Measurements from ENCODE around the gene SRGAP1. TPM values are rescaled to one million over a fixed set of nuclear protein-coding genes. Genes with fewer than 3 reads are reported as not detected.
A peak's percentile ranks its signal among the peaks of the same experiment; 100 is the strongest.
"Not testable (repeated sequence)": the region's sequence is repeated elsewhere in the genome, so short reads cannot be mapped to it uniquely, and the experiment has no call there.

Gene SRGAP1
- total RNA-seq, 2 donors from 2014 or later = 0.19 to 1.0 TPM

- Mint-ChIP-seq H3K27me3 (peaks cover 12 to 44% of the 10 kb centered on the region in 2 donors), H3K9me3 (no peaks in the 10 kb centered on the region)
Observed at GRCh38 chr12:64109706-64110105, 265.2 kb downstream of the SRGAP1 start.

DNA sequence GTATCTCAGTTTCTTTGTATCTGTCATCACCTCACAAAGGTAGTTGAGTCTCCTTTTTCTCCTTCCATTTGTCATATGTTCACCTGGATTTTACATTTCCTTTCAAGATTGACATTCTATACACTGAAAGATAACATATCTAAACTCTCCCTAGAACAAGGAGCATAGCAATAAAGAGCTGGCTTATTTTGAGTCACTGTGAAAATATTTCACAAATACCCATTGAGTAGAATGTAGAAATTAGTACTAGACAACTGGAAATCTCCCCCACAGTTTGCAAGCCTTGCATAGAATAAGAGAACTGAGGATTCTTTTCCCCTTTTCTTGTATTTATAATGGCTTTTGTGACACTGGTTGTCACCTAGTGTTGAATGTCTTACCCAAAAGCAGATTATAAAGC is 266.4 kb downstream of the SRGAP1 start:
- Mint-ChIP-seq H3K27ac (no peak overlapping the region), H3K4me3 (no peak overlapping the region), H3K4me1 (ENCODE audit: low read depth in 2 of 2) (no peaks in the 10 kb centered on the region), H3K36me3 (no peaks in the 10 kb centered on the region), H3K27me3 (peaks cover 10 to 35% of the 10 kb centered on the region in 2 donors), H3K9me3 (no peaks in the 10 kb centered on the region)
- DNase-seq (ENCODE audit: low spot score) (no peak), ATAC-seq (no peak)

More at GRCh38 chr12:64109706-64110105, 265.2 kb downstream of the SRGAP1 start:
- H3K4me1 Mint-ChIP-seq (ENCODE audit: low read depth in 2 of 2) = no peaks in the 10 kb centered on the region
- H3K4me3 Mint-ChIP-seq = no peak overlapping the region
- H3K27ac Mint-ChIP-seq = no peak overlapping the region
- ATAC-seq (no peak), DNase-seq (ENCODE audit: low spot score) (no peak)
- H3K36me3 Mint-ChIP-seq = no peaks in the 10 kb centered on the region

DNA sequence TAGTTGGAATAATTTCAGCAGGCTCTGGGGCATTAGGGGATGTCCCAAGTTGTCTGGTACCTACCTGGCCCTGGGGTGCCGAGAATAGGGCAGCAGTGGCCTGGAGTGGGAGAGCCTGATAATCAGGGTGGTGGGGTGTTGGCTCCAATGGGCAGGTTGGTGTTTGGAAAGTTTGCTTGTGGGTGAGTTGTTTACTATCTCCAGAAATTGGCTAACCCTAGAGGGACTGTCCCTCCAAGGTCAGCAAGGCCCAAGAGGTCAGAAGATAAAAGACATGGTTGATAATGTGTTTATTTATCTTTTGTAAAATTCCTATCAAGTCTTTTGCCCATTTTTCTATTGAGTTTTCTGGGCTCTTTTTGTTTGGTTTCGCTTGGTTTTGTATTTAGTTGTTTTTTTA is 272.5 kb downstream of the SRGAP1 start:
- no peaks in the 10 kb centered on the region for H3K4me1 Mint-ChIP-seq (ENCODE audit: low read depth in 2 of 2)
- ATAC-seq (no peak), DNase-seq (ENCODE audit: low spot score) (no peak)
- H3K9me3 Mint-ChIP-seq = no peaks in the 10 kb centered on the region
- H3K27ac Mint-ChIP-seq = no peak overlapping the region
- no peak overlapping the region for H3K4me3 Mint-ChIP-seq
- no peaks in the 10 kb centered on the region for H3K36me3 Mint-ChIP-seq
- H3K27me3 Mint-ChIP-seq = peaks cover 8 to 30% of the 10 kb centered on the region in 2 donors

DNA sequence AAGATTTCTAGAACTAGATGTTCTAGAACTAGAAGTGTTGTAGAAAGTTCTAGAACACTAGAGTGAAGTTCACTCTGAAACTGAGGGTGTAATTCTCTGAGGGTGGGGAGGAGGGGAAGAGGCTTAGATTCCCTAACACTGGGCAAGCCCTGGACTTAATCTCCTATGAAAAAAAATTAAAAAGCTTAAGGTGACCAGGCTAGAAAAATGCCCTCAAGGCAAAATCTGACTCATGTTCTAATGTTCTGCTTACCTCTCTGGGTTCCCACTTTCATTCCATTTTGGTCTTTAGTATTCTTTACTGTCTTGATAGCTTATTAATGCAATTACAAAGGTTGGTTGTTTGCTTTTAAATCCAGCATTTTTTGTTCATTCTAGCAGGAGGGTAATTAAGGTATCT is 276.1 kb downstream of the SRGAP1 start:
- Mint-ChIP-seq H3K27me3 (peaks cover 4 to 23% of the 10 kb centered on the region in 2 donors), H3K27ac (no peak overlapping the region), H3K4me3 (no peak overlapping the region), H3K9me3 (no peaks in the 10 kb centered on the region), H3K4me1 (ENCODE audit: low read depth in 2 of 2) (no peaks in the 10 kb centered on the region), H3K36me3 (no peaks in the 10 kb centered on the region)
- no peak for ATAC-seq
- DNase-seq (ENCODE audit: low spot score) = no peak

- H3K27ac Mint-ChIP-seq; H3K4me3 Mint-ChIP-seq; ATAC-seq; DNase-seq (ENCODE audit: low spot score); H3K36me3 Mint-ChIP-seq; H3K4me1 Mint-ChIP-seq (ENCODE audit: low read depth in 2 of 2); H3K9me3 Mint-ChIP-seq: not testable (repeated sequence)
- peaks cover 4 to 23% of the 10 kb centered on the region in 2 donors for H3K27me3 Mint-ChIP-seq
Observed at GRCh38 chr12:64121086-64121485, 276.6 kb downstream of the SRGAP1 start.

- DNase-seq (ENCODE audit: low spot score) = no peak
Observed at GRCh38 chr12:64122154-64122553, 277.7 kb downstream of the SRGAP1 start.

GRCh38 chr12:64122995-64123394 is 278.5 kb downstream of the SRGAP1 start:
- DNase-seq (ENCODE audit: low spot score) (no peak), ATAC-seq (no peak)
- no peaks in the 10 kb centered on the region for H3K4me1 Mint-ChIP-seq (ENCODE audit: low read depth in 2 of 2)
- no peak overlapping the region for H3K27ac Mint-ChIP-seq
- peaks cover 4 to 16% of the 10 kb centered on the region in 2 donors for H3K27me3 Mint-ChIP-seq
- no peak overlapping the region for H3K4me3 Mint-ChIP-seq
- no peaks in the 10 kb centered on the region for H3K9me3 Mint-ChIP-seq
- H3K36me3 Mint-ChIP-seq = no peaks in the 10 kb centered on the region

More at GRCh38 chr12:64122154-64122553, 277.7 kb downstream of the SRGAP1 start:
- no peak for ATAC-seq
- Mint-ChIP-seq H3K4me3 (no peak overlapping the region), H3K36me3 (no peaks in the 10 kb centered on the region), H3K4me1 (ENCODE audit: low read depth in 2 of 2) (no peaks in the 10 kb centered on the region), H3K9me3 (no peaks in the 10 kb centered on the region), H3K27ac (no peak overlapping the region), H3K27me3 (peaks cover 4 to 23% of the 10 kb centered on the region in 2 donors)

- H3K4me3 Mint-ChIP-seq = no peak overlapping the region
- no peak overlapping the region for H3K27ac Mint-ChIP-seq
- H3K9me3 Mint-ChIP-seq = no peaks in the 10 kb centered on the region
- no peaks in the 10 kb centered on the region for H3K36me3 Mint-ChIP-seq
- peaks cover 4 to 14% of the 10 kb centered on the region in 2 donors for H3K27me3 Mint-ChIP-seq
- DNase-seq (ENCODE audit: low spot score) (no peak), ATAC-seq (no peak)
- no peaks in the 10 kb centered on the region for H3K4me1 Mint-ChIP-seq (ENCODE audit: low read depth in 2 of 2)
Observed at GRCh38 chr12:64123448-64123847, 278.9 kb downstream of the SRGAP1 start.

GRCh38 chr12:64124511-64125197 is 280.2 kb downstream of the SRGAP1 start:
- no peak for ATAC-seq
- H3K9me3 Mint-ChIP-seq = no peaks in the 10 kb centered on the region
- no peak overlapping the region for H3K4me3 Mint-ChIP-seq
- H3K36me3 Mint-ChIP-seq = no peaks in the 10 kb centered on the region
- H3K27me3 Mint-ChIP-seq = peaks cover 4 to 14% of the 10 kb centered on the region in 2 donors
- DNase-seq (ENCODE audit: low spot score) = no peak
- H3K4me1 Mint-ChIP-seq (ENCODE audit: low read depth in 2 of 2) = no peaks in the 10 kb centered on the region
- H3K27ac Mint-ChIP-seq = no peak overlapping the region

GRCh38 chr12:64125913-64126312 is 281.4 kb downstream of the SRGAP1 start:
- no peaks in the 10 kb centered on the region for H3K9me3 Mint-ChIP-seq
- H3K27ac Mint-ChIP-seq = no peak overlapping the region
- no peaks in the 10 kb centered on the region for H3K4me1 Mint-ChIP-seq (ENCODE audit: low read depth in 2 of 2)
- H3K36me3 Mint-ChIP-seq = no peaks in the 10 kb centered on the region
- no peak overlapping the region for H3K4me3 Mint-ChIP-seq
- DNase-seq (ENCODE audit: low spot score) (no peak), ATAC-seq (no peak)
- H3K27me3 Mint-ChIP-seq = peaks cover 4 to 8% of the 10 kb centered on the region in 2 donors

- no peaks in the 10 kb centered on the region for H3K27me3 Mint-ChIP-seq
- H3K4me1 Mint-ChIP-seq (ENCODE audit: low read depth in 2 of 2) = no peaks in the 10 kb centered on the region
- H3K36me3 Mint-ChIP-seq = no peaks in the 10 kb centered on the region
- ATAC-seq = peak in 1 of 2 donors; percentile 17
- peaks cover 3% of the 10 kb centered on the region for H3K9me3 Mint-ChIP-seq
- H3K4me3 Mint-ChIP-seq = no peak overlapping the region
- H3K27ac Mint-ChIP-seq = no peak overlapping the region
- no peak for DNase-seq (ENCODE audit: low spot score)
Observed at GRCh38 chr12:64127811-64128210, 283.3 kb downstream of the SRGAP1 start.

DNA sequence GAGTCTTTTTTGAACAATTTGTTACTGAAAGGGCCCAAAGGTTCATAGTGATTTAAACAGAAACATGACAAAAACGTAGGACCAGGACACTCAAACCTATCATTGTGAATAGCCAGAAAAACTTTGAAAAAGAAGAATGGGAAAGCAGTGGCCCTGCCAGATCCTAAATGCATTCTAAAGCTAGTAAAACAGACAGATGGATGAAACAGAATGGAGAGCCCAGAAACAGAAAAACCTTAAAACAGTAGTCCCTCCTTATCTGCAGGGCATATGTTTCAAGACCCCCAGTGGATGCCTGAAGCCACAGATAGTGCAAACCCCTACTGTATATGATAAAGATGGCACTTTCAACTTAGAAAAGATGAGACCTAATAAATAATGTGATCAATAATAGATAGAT is 283.9 kb downstream of the SRGAP1 start:
- H3K9me3 Mint-ChIP-seq = peaks cover 3% of the 10 kb centered on the region
- DNase-seq (ENCODE audit: low spot score) (no peak), ATAC-seq (no peak)
- no peak overlapping the region for H3K4me3 Mint-ChIP-seq
- H3K27ac Mint-ChIP-seq = no peak overlapping the region
- no peaks in the 10 kb centered on the region for H3K36me3 Mint-ChIP-seq
- no peaks in the 10 kb centered on the region for H3K27me3 Mint-ChIP-seq
- H3K4me1 Mint-ChIP-seq (ENCODE audit: low read depth in 2 of 2) = no peaks in the 10 kb centered on the region

- not testable (repeated sequence) for H3K36me3 Mint-ChIP-seq; H3K9me3 Mint-ChIP-seq; ATAC-seq; H3K4me1 Mint-ChIP-seq (ENCODE audit: low read depth in 2 of 2); H3K27ac Mint-ChIP-seq; H3K27me3 Mint-ChIP-seq; H3K4me3 Mint-ChIP-seq; DNase-seq (ENCODE audit: low spot score)
Observed at GRCh38 chr12:64130476-64130875, 286.0 kb downstream of the SRGAP1 start.

- H3K36me3 Mint-ChIP-seq; H3K27ac Mint-ChIP-seq; H3K9me3 Mint-ChIP-seq; DNase-seq (ENCODE audit: low spot score); H3K4me1 Mint-ChIP-seq (ENCODE audit: low read depth in 2 of 2); H3K4me3 Mint-ChIP-seq; H3K27me3 Mint-ChIP-seq; ATAC-seq: not testable (repeated sequence)
Observed at GRCh38 chr12:64131456-64131855, 287.0 kb downstream of the SRGAP1 start.

DNA sequence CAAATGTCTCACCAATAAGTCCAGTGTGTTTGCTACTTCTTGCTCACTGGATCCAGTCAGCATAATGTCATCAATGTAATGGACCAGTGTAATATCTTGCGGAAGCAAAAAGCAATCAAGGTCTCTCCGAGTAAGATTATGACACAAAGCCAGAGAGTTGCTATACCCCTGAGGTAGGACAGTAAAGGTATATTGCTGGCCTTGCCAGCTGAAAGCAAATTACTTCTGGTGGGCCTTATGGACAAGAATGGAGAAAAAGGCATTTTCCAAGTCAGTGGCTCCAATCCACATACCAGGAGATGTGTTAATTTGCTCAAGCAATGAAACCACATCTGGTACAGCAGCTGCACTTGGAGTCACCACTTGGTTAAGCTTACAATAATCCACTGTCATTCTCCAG is 288.2 kb downstream of the SRGAP1 start:
- not testable (repeated sequence) for H3K9me3 Mint-ChIP-seq; H3K27ac Mint-ChIP-seq; H3K4me1 Mint-ChIP-seq (ENCODE audit: low read depth in 2 of 2); DNase-seq (ENCODE audit: low spot score); H3K27me3 Mint-ChIP-seq; ATAC-seq; H3K36me3 Mint-ChIP-seq; H3K4me3 Mint-ChIP-seq
